H9 (cell line): ENCODE data around the gene ACADM. TPM values are rescaled to one million over a fixed set of nuclear protein-coding genes. Genes with fewer than 3 reads are reported as not detected.

ENCODE experiments used
- DNase-seq: peaks from one replicate; pipeline ENCODE4 v3.0.0-alpha.2; 2017
- H2AFZ ChIP-seq: one replicate; pipeline ENCODE4 v1.6.1; 2013; ENCODE audit warnings: mild to moderate bottlenecking, low read length, control low read depth, moderate library complexity
- H2AK5ac ChIP-seq: 2 replicates; pipeline ENCODE4 v1.6.1; 2013; ENCODE audit warnings: low read length, control low read depth, mixed read lengths; ENCODE audit not compliant: insufficient read length
- H2BK120ac ChIP-seq: one replicate; pipeline ENCODE4 v1.6.1; 2013; ENCODE audit warnings: low read depth, mild to moderate bottlenecking, low read length, control low read depth, inconsistent platforms; ENCODE audit not compliant: poor library complexity, severe bottlenecking
- H2BK12ac ChIP-seq: 2 replicates; pipeline ENCODE4 v1.6.1; 2013; ENCODE audit warnings: low read length, control low read depth, mixed read lengths, low read depth; ENCODE audit not compliant: insufficient read length
- H2BK15ac ChIP-seq: 2 replicates; pipeline ENCODE4 v1.6.1; 2013; ENCODE audit warnings: low read depth, low read length, control low read depth
- H2BK20ac ChIP-seq: one replicate; pipeline ENCODE4 v1.6.1; 2013; ENCODE audit warnings: low read depth, mild to moderate bottlenecking, low read length, control low read depth, inconsistent platforms; ENCODE audit not compliant: poor library complexity, severe bottlenecking
- H2BK5ac ChIP-seq: 2 replicates; pipeline ENCODE4 v1.6.1; 2013; ENCODE audit warnings: low read length, control low read depth, mixed read lengths; ENCODE audit not compliant: insufficient read length
- H3K14ac ChIP-seq: 2 replicates; pipeline ENCODE4 v1.6.1; 2013; ENCODE audit warnings: low read length, control low read depth; ENCODE audit not compliant: insufficient read depth
- H3K18ac ChIP-seq: 2 replicates; pipeline ENCODE4 v1.6.1; 2013; ENCODE audit warnings: low read depth, mild to moderate bottlenecking, mixed read lengths, low read length, control low read depth; ENCODE audit not compliant: insufficient read length
- H3K23ac ChIP-seq: 2 replicates; pipeline ENCODE4 v1.6.1; 2013; ENCODE audit warnings: low read length, control low read depth, mixed read lengths, low read depth; ENCODE audit not compliant: insufficient read length
- H3K23me2 ChIP-seq: 2 replicates; pipeline ENCODE4 v1.6.1; 2013; ENCODE audit warnings: low read depth, mild to moderate bottlenecking, mixed read lengths, low read length, control low read depth; ENCODE audit not compliant: insufficient read length, poor library complexity, severe bottlenecking
- H3K27ac ChIP-seq: 2 replicates; pipeline ENCODE4 v1.5.1; 2013; ENCODE audit warnings: low read length, control low read depth, mixed read lengths, low read depth; ENCODE audit not compliant: insufficient read length
- H3K27me3 ChIP-seq: 2 replicates; pipeline ENCODE4 v1.6.1; 2013; ENCODE audit warnings: low read length, control low read depth, inconsistent platforms; ENCODE audit not compliant: insufficient read depth
- H3K4ac ChIP-seq: 2 replicates; pipeline ENCODE4 v1.6.1; 2013; ENCODE audit warnings: low read depth, mild to moderate bottlenecking, control low read depth, inconsistent platforms, low read length, moderate library complexity
- H3K4me1 ChIP-seq: 2 replicates; pipeline ENCODE4 v1.6.1; 2013; ENCODE audit warnings: low read length, control low read depth, inconsistent platforms; ENCODE audit not compliant: insufficient read depth
- H3K4me2 ChIP-seq: 2 replicates; pipeline ENCODE4 v1.6.1; 2013; ENCODE audit warnings: low read length, control low read depth, mixed read lengths; ENCODE audit not compliant: insufficient read length, insufficient read depth
- H3K56ac ChIP-seq: 2 replicates; pipeline ENCODE4 v1.6.1; 2013; ENCODE audit warnings: low read depth, mild to moderate bottlenecking, mixed read lengths, low read length, control low read depth; ENCODE audit not compliant: insufficient read length
- H3K79me1 ChIP-seq: 2 replicates; pipeline ENCODE4 v1.6.1; 2013; ENCODE audit warnings: low read depth, mild to moderate bottlenecking, moderate library complexity, low read length, control low read depth, inconsistent platforms; ENCODE audit not compliant: insufficient read depth, poor library complexity, severe bottlenecking
- H3K79me2 ChIP-seq: 2 replicates; pipeline ENCODE4 v1.6.1; 2013; ENCODE audit warnings: low read length, control low read depth, inconsistent platforms; ENCODE audit not compliant: insufficient read depth
- H3K9ac ChIP-seq: 2 replicates; pipeline ENCODE4 v1.6.1; 2013; ENCODE audit warnings: low read length, control low read depth, mixed read lengths; ENCODE audit not compliant: insufficient read length; ENCODE audit errors: extremely low read depth
- H3K9me3 ChIP-seq: one replicate; pipeline ENCODE4 v1.6.1; 2013; ENCODE audit warnings: low read depth, low read length, inconsistent platforms; ENCODE audit not compliant: control insufficient read depth
- H3T11ph ChIP-seq: one replicate; pipeline ENCODE4 v1.6.1; 2013; ENCODE audit warnings: mild to moderate bottlenecking, low read length, control low read depth, inconsistent platforms
- H4K20me1 ChIP-seq: one replicate; pipeline ENCODE4 v1.6.1; 2013; ENCODE audit not compliant: control insufficient read depth, insufficient read length, insufficient read depth
- H4K5ac ChIP-seq: 2 replicates; pipeline ENCODE4 v1.6.1; 2013; ENCODE audit warnings: low read depth, mild to moderate bottlenecking, mixed read lengths, low read length, control low read depth; ENCODE audit not compliant: insufficient read length
- H4K8ac ChIP-seq: replicated peaks from 2 replicates; pipeline ENCODE4 v1.6.1; 2013; ENCODE audit warnings: low read length, control low read depth, mixed read lengths, low read depth; ENCODE audit not compliant: insufficient read length
- H4K91ac ChIP-seq: 2 replicates; pipeline ENCODE4 v1.6.1; 2013; ENCODE audit warnings: low read depth, mild to moderate bottlenecking, moderate library complexity, mixed read lengths, low read length, control low read depth; ENCODE audit not compliant: insufficient read length
- H3K27ac Mint-ChIP-seq, 3 experiments: 2 replicates in 2 of 3; 3 replicates in 1 of 3; pipeline ENCODE4 v1.8.0; 2020 to 2021; ENCODE audit warnings: mixed read lengths in 3 of 3, mild to moderate bottlenecking in 1 of 3, moderate library complexity in 1 of 3
- H3K27me3 Mint-ChIP-seq: 2 replicates; pipeline ENCODE4 v1.8.0; 2021; ENCODE audit warnings: low read depth, mild to moderate bottlenecking, moderate library complexity, mixed read lengths
- H3K36me3 Mint-ChIP-seq, 3 experiments: 2 replicates in 2 of 3; 3 replicates in 1 of 3; pipeline ENCODE4 v1.8.0; 2020 to 2021; ENCODE audit warnings: low read depth in 3 of 3, mixed read lengths in 3 of 3; ENCODE audit not compliant: insufficient read depth in 1 of 3
- H3K4me1 Mint-ChIP-seq, 2 experiments: 2 replicates each; pipeline ENCODE4 v1.8.0; 2020; ENCODE audit warnings: mixed read lengths in 2 of 2
- H3K4me3 Mint-ChIP-seq, 2 experiments: 2 replicates in 1 of 2; 3 replicates in 1 of 2; pipeline ENCODE4 v1.8.0; 2020 to 2021; ENCODE audit warnings: mild to moderate bottlenecking in 2 of 2, mixed read lengths in 2 of 2, moderate library complexity in 1 of 2
- H3K9me3 Mint-ChIP-seq, 2 experiments: 2 replicates in 1 of 2; 3 replicates in 1 of 2; pipeline ENCODE4 v1.8.0; 2020; ENCODE audit warnings: mild to moderate bottlenecking in 2 of 2, mixed read lengths in 2 of 2, moderate library complexity in 1 of 2
- CTCF ChIP-seq: fragments of 200-600 bp; sonication (generic); conservative IDR thresholded peaks from 3 replicates; pipeline ENCODE4 v1.8.0; 2021; ENCODE audit warnings: antibody characterized with exemption, mild to moderate bottlenecking
- total RNA-seq: library from RNA; stranded (reverse); gene quantifications from 2 replicates; pipeline ENCODE4 v1.2.1, GENCODE V29; 2021

The ACADM gene
- total RNA-seq, 1 experiment from 2014 or later: 51.3 TPM

GRCh38 chr1:75710832-75711231 is 13.7 kb upstream of the ACADM start:
- Histone ChIP-seq H4K91ac (no peak overlapping the region), H4K5ac (no peak overlapping the region), H3K23ac (no peak overlapping the region), H3K4ac (no peak overlapping the region), H3K9me3 (no peaks in the 10 kb centered on the region), H2AFZ (no peak overlapping the region), H2BK15ac (no peak overlapping the region), H3K79me1 (no peaks in the 10 kb centered on the region), H3K27ac (no peak overlapping the region), H3K9ac (no peak overlapping the region), H3K27me3 (no peaks in the 10 kb centered on the region), H3T11ph (no peak overlapping the region), H3K4me2 (no peak overlapping the region), H3K79me2 (no peaks in the 10 kb centered on the region), H3K56ac (no peak overlapping the region), H2BK120ac (no peak overlapping the region), H4K20me1 (no peaks in the 10 kb centered on the region), H3K4me1 (no peaks in the 10 kb centered on the region), H3K23me2 (no peaks in the 10 kb centered on the region), H4K8ac (no peak overlapping the region), H2BK20ac (no peak overlapping the region), H2BK12ac (no peak overlapping the region), H3K18ac (no peak overlapping the region), H3K14ac (no peak overlapping the region), H2AK5ac (no peak overlapping the region), H2BK5ac (no peak overlapping the region)
- no peak for TF ChIP-seq CTCF
- Mint-ChIP-seq H3K4me3 (no peak overlapping the region), H3K27me3 (no peaks in the 10 kb centered on the region; the same call in 1 of the 2 replicates), H3K9me3 (no peaks in the 10 kb centered on the region; a peak in 1 of 5 replicates), H3K4me1 (no peaks in the 10 kb centered on the region), H3K27ac (no peak overlapping the region), H3K36me3 (no peaks in the 10 kb centered on the region; a peak in 1 of 7 replicates)
- no peak for DNase-seq
